ENCODE results near the gene CUBN. TPM values are rescaled to one million over a fixed set of nuclear protein-coding genes. Genes with fewer than 3 reads are reported as not detected.

CUBN gene
- total RNA-seq, 1 donor from 2014 or later: 1.3 TPM

DNA sequence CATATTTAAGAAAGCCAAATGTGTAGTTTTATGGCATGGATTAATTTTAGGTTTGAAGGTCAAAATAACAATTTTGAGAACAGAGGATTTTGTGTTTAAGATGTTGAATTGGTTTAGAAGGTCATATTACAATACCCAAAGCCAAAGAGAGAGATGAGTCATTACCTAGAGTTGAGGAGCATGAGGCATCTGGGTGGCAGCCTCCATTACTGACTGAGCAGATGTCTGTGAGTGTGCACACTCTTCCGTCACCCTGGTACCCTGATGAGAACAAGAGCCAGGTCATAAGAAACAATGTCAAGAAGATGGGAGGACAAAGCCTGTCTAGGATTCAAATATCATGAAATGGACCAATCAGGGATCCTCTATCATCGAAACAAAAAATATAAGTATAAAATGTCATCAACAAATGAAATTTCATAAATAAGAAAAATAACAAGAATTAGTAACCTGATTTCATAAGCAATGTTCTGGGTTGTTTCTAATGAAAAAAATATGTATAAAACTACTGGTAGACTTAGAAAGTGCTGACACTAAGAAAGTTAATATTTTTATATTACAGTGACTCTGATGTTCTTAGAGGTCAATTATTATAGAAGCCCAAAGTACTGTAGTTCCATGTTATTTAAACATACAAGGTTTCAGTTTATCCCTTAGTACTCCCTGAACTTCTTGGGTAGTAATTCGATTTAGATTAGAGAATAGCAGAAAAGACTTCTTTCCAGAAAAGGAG is 20.0 kb downstream of the CUBN start:
- no peak overlapping the region for H3K4me3 ChIP-seq
- ATAC-seq (no peak), DNase-seq (no peak)
- H3K4me1 ChIP-seq: no peaks in the 10 kb centered on the region
- no peaks in the 10 kb centered on the region for H3K27me3 ChIP-seq
- TF ChIP-seq, protein P1, sequence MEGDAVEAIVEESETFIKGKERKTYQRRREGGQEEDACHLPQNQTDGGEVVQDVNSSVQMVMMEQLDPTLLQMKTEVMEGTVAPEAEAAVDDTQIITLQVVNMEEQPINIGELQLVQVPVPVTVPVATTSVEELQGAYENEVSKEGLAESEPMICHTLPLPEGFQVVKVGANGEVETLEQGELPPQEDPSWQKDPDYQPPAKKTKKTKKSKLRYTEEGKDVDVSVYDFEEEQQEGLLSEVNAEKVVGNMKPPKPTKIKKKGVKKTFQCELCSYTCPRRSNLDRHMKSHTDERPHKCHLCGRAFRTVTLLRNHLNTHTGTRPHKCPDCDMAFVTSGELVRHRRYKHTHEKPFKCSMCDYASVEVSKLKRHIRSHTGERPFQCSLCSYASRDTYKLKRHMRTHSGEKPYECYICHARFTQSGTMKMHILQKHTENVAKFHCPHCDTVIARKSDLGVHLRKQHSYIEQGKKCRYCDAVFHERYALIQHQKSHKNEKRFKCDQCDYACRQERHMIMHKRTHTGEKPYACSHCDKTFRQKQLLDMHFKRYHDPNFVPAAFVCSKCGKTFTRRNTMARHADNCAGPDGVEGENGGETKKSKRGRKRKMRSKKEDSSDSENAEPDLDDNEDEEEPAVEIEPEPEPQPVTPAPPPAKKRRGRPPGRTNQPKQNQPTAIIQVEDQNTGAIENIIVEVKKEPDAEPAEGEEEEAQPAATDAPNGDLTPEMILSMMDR (IDR thresholded peaks at IDR 0.05): no peak
- no peak overlapping the region for H3K27ac ChIP-seq
- no peaks in the 10 kb centered on the region for H3K9me3 ChIP-seq
- intact Hi-C loops (cut with DNase I): no loop called here
- H3K36me3 ChIP-seq: no peaks in the 10 kb centered on the region

DNA sequence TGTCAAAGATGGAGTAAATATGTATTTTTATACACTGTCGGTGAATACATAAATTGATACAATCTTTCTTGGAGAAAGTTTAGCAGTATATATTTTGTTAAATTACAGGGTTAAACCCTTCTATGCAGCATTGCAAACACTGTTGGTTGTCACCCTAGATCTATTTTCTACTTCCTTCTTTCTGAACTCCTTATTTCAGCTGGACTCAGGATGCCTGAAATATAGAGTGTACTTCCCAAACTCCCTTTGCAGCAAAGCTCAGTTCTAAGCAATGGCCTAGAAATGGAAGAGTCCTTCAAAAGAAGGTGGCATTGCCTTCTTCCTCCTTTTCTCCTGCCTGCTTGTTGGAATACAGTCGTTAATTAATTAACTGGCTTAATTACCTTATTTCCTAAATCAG is 20.6 kb downstream of the CUBN start:
- no peaks in the 10 kb centered on the region for H3K4me1 ChIP-seq
- no peak overlapping the region for H3K4me3 ChIP-seq

DNA sequence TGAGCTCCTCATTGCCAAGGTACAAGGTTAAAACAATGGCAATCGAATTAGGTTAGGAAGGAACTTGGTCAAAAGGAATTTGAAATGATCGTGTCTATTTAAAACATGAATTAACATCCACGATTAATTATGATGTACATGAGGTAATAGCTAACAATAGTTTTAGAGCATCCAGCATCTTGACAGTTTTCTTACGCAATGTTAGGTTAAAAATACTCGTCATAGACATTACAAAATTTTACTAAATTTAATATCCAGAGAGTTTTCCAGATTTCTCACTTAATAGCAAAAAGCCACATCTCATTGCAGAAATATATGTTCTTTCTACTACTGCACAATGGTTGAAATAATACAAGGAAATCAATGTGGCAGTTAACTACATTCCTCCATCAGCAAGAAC is 22.6 kb downstream of the CUBN start:
- DNase-seq (no peak), ATAC-seq (no peak)
- no peaks in the 10 kb centered on the region for H3K36me3 ChIP-seq
- TF ChIP-seq, protein P1 (IDR thresholded peaks at IDR 0.05): no peak
- no peaks in the 10 kb centered on the region for H3K4me1 ChIP-seq
- H3K9me3 ChIP-seq: no peaks in the 10 kb centered on the region
- intact Hi-C loops (cut with DNase I): no loop called here
- no peaks in the 10 kb centered on the region for H3K27me3 ChIP-seq
- no peak overlapping the region for H3K27ac ChIP-seq
- no peak overlapping the region for H3K4me3 ChIP-seq

More for the DNA sequence above, 20.6 kb downstream of the CUBN start:
- Histone ChIP-seq H3K27ac (no peak overlapping the region), H3K9me3 (no peaks in the 10 kb centered on the region), H3K36me3 (no peaks in the 10 kb centered on the region), H3K27me3 (no peaks in the 10 kb centered on the region)
- DNase-seq (no peak), ATAC-seq (no peak)
- intact Hi-C loops (cut with DNase I): no loop called here
- TF ChIP-seq, protein P1 (IDR thresholded peaks at IDR 0.05): no peak

DNA sequence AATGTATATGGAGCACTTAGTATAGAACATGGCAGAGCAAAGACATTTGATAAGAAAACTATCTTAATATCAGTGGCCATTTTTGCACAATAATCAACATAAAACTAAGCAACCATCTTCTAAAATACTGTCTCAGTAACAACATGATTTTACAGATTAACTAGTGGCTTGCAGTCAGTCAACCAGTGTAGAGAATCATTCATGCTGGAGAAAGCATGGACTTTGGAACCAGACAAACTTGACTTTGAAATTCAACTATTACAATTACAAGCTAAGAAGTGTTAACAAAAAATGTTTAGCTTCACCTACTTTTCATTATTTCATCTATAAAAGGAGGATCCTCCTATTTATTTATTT is 27.7 kb downstream of the CUBN start:
- H3K4me1 ChIP-seq: no peaks in the 10 kb centered on the region
- TF ChIP-seq, protein P1 (IDR thresholded peaks at IDR 0.05): no peak
- H3K36me3 ChIP-seq: no peaks in the 10 kb centered on the region
- ATAC-seq (no peak), DNase-seq (no peak)
- H3K27me3 ChIP-seq: no peaks in the 10 kb centered on the region
- no peak overlapping the region for H3K4me3 ChIP-seq
- no peaks in the 10 kb centered on the region for H3K9me3 ChIP-seq
- no peak overlapping the region for H3K27ac ChIP-seq
- intact Hi-C loops (cut with DNase I): no loop called here

DNA sequence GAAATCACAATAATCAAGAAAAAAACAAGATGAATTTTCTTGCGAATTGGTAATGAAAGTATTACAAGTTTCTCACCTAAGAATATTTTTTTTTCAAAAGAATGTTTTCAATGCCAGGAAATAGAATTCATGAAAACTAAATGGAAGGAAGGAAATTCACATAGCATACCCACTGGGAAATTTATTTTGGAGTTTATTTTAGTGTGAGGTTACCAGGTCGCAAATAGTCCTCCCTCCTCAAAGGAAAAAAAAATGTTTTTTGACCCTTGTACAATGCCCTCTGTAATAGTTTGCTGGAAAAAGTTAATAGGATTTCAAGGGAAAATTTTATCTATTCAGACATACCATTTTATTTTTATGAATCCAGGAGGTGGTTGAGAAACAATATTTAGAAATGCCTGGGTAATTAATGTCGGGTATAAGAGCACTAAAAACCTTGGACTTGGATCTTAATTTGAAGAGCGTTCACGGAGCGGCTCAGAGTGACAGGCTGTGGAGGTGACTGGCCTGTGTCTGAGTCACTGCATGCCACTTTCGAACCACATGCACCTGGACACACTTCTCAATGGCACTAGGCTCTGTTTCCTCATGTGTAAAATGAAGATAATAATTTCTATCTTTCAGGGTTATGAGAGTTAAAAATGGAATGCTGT is 28.2 kb downstream of the CUBN start:
- no peaks in the 10 kb centered on the region for H3K4me1 ChIP-seq
- intact Hi-C loops (cut with DNase I): no loop called here
- TF ChIP-seq, protein P1 (IDR thresholded peaks at IDR 0.05): no peak
- no peak overlapping the region for H3K4me3 ChIP-seq
- H3K27ac ChIP-seq: no peak overlapping the region
- DNase-seq: no peak
- H3K9me3 ChIP-seq: no peaks in the 10 kb centered on the region
- no peaks in the 10 kb centered on the region for H3K27me3 ChIP-seq
- no peak for ATAC-seq
- no peaks in the 10 kb centered on the region for H3K36me3 ChIP-seq

Measured in upper lobe of right lung (tissue), 1 donor.